ENCODE data around the gene APOA1. TPM values are rescaled to one million over a fixed set of nuclear protein-coding genes. Genes with fewer than 3 reads are reported as not detected.

The APOA1 gene
- polyA plus RNA-seq, 1 donor (not counting 4 experiments of a cell fraction or from before 2014, with no cell fraction given) = not detected

GRCh38 chr11:116792144-116792868 lies 45.1 kb downstream of the APOA1 start:
- H4K20me1 ChIP-seq (ENCODE audit: control insufficient read depth, extremely low read depth, insufficient read depth, low read length) = no peaks in the 10 kb centered on the region
- H3K9me1 ChIP-seq (ENCODE audit: control insufficient read depth, extremely low read depth, insufficient read depth, low read length) = no peaks in the 10 kb centered on the region
- FAIRE-seq (no peak), DNase-seq (ENCODE audit: low read depth, low spot score) (no peak)
- H3K4me1 ChIP-seq (ENCODE audit: control insufficient read depth, extremely low read depth, insufficient read depth, low read length) = peaks cover 19% of the 10 kb centered on the region
- H3K36me3 ChIP-seq (ENCODE audit: control insufficient read depth in 2 of 2, extremely low read depth in 1 of 2, insufficient read depth in 2 of 2, low read length in 2 of 2) = no peaks in the 10 kb centered on the region
- no peak overlapping the region for H2AFZ ChIP-seq (ENCODE audit: control insufficient read depth, low read length)
- H3K79me2 ChIP-seq (ENCODE audit: control insufficient read depth, insufficient read depth, low read length) = peaks cover 4% of the 10 kb centered on the region
- H3K4me2 ChIP-seq (ENCODE audit: control insufficient read depth, extremely low read depth, insufficient read depth, low read depth, low read length) = no peak overlapping the region
- no peak overlapping the region for H3K9ac ChIP-seq (ENCODE audit: control insufficient read depth, extremely low read depth, insufficient read depth, low read length)
- H3K27ac ChIP-seq (ENCODE audit: control insufficient read depth, insufficient read depth, low read length) = no peak overlapping the region
- H3K27me3 ChIP-seq (ENCODE audit: control insufficient read depth, extremely low read depth, insufficient read depth, low read length) = no peaks in the 10 kb centered on the region
- H3K4me3 ChIP-seq (ENCODE audit: control insufficient read depth in 2 of 3, extremely low read depth in 1 of 3, insufficient read depth in 2 of 3, low read depth in 1 of 3, low read length in 3 of 3) = no peak overlapping the region
- TF ChIP-seq EZH2 (IDR thresholded peaks at IDR 0.05; ENCODE audit: low read length) (no peak), CTCF (optimal IDR thresholded peaks at IDR 0.05 in 1 of 3, IDR thresholded peaks at IDR 0.05 in 1 of 3, conservative IDR thresholded peaks at IDR 0.05 in 1 of 3; ENCODE audit: extremely low read depth in 1 of 3, insufficient read depth in 2 of 3, low read length in 3 of 3) (no peak)
- dilution Hi-C loops (cut with MboI; ENCODE audit: extremely low pct_ligation_motif_present, low sequenced_read_pairs) = no loop called here
- H3K9me3 ChIP-seq (ENCODE audit: control insufficient read depth, low read depth, low read length) = no peaks in the 10 kb centered on the region

GRCh38 chr11:116791813-116792143 lies 45.6 kb downstream of the APOA1 start, which contains the start of gene APOA5:
Gene APOA5, minus strand, starts transcription at chr11:116791879. Its CDS starts 19 bp downstream, at chr11:116791860.
- DNase-seq (ENCODE audit: low read depth, low spot score) = no peak
- no peak within 1 kb of the TSS for H3K27ac ChIP-seq (ENCODE audit: control insufficient read depth, insufficient read depth, low read length)
- no peak within 1 kb of the TSS for H3K4me2 ChIP-seq (ENCODE audit: control insufficient read depth, extremely low read depth, insufficient read depth, low read depth, low read length)
- no peaks in the 10 kb centered on the region for H3K9me3 ChIP-seq (ENCODE audit: control insufficient read depth, low read depth, low read length)
- peaks cover 0 to 2% of the 10 kb centered on the region in 2 experiments for H3K36me3 ChIP-seq (ENCODE audit: control insufficient read depth in 2 of 2, extremely low read depth in 1 of 2, insufficient read depth in 2 of 2, low read length in 2 of 2)
- no peaks in the 10 kb centered on the region for H3K27me3 ChIP-seq (ENCODE audit: control insufficient read depth, extremely low read depth, insufficient read depth, low read length)
- H4K20me1 ChIP-seq (ENCODE audit: control insufficient read depth, extremely low read depth, insufficient read depth, low read length) = no peaks in the 10 kb centered on the region
- dilution Hi-C loops (cut with MboI; ENCODE audit: extremely low pct_ligation_motif_present, low sequenced_read_pairs) = no loop called here
- no peak for FAIRE-seq
- no peak within 1 kb of the TSS for H3K4me3 ChIP-seq (ENCODE audit: control insufficient read depth in 2 of 3, extremely low read depth in 1 of 3, insufficient read depth in 2 of 3, low read depth in 1 of 3, low read length in 3 of 3)
- H3K79me2 ChIP-seq (ENCODE audit: control insufficient read depth, insufficient read depth, low read length) = peaks cover 9% of the 10 kb centered on the region
- peak within 1 kb of the TSS; percentile 47 for H2AFZ ChIP-seq (ENCODE audit: control insufficient read depth, low read length)
- H3K9me1 ChIP-seq (ENCODE audit: control insufficient read depth, extremely low read depth, insufficient read depth, low read length) = no peaks in the 10 kb centered on the region
- H3K4me1 ChIP-seq (ENCODE audit: control insufficient read depth, extremely low read depth, insufficient read depth, low read length) = peaks cover 22% of the 10 kb centered on the region
- no peak within 1 kb of the TSS for H3K9ac ChIP-seq (ENCODE audit: control insufficient read depth, extremely low read depth, insufficient read depth, low read length)
- TF ChIP-seq EZH2 (IDR thresholded peaks at IDR 0.05; ENCODE audit: low read length) (no peak), CTCF (optimal IDR thresholded peaks at IDR 0.05 in 1 of 3, IDR thresholded peaks at IDR 0.05 in 1 of 3, conservative IDR thresholded peaks at IDR 0.05 in 1 of 3; ENCODE audit: extremely low read depth in 1 of 3, insufficient read depth in 2 of 3, low read length in 3 of 3) (no peak)
